B cell (primary cell): Measurements from ENCODE around the gene BHLHA15.

Experiments
- CTCF ChIP-seq: fragments of 200-600 bp; IDR thresholded peaks from one replicate; pipeline ENCODE4 v1.8.0; 2022; ENCODE audit warnings: antibody characterized with exemption, mild to moderate bottlenecking
- EZH2 ChIP-seq: IDR thresholded peaks from 2 replicates; pipeline ENCODE4 v1.6.1; 2012; ENCODE audit warnings: borderline replicate concordance, low read depth, mild to moderate bottlenecking, moderate library complexity, low read length; ENCODE audit not compliant: insufficient read depth, poor library complexity, severe bottlenecking

GRCh38 chr7:98194672-98195457 is 16.4 kb upstream of the BHLHA15 start:
- TF ChIP-seq CTCF (no peak), EZH2 (no peak)
